Nephron (organoid): ENCODE results near the gene TMC7.

Source experiments
- H3K27ac Mint-ChIP-seq, 3 experiments: 2 replicates each; pipeline ENCODE4 v1.8.0; 2020; ENCODE audit warnings: mixed read lengths in 3 of 3, mild to moderate bottlenecking in 2 of 3, moderate library complexity in 1 of 3
- H3K27me3 Mint-ChIP-seq: 2 replicates; pipeline ENCODE4 v1.8.0; 2021; ENCODE audit warnings: low read depth, mild to moderate bottlenecking, moderate library complexity, mixed read lengths
- H3K36me3 Mint-ChIP-seq: 2 replicates; pipeline ENCODE4 v1.8.0; 2020; ENCODE audit warnings: low read depth, mixed read lengths
- H3K4me1 Mint-ChIP-seq: 2 replicates; pipeline ENCODE4 v1.8.0; 2020; ENCODE audit warnings: mixed read lengths
- H3K4me3 Mint-ChIP-seq, 3 experiments: 2 replicates each; pipeline ENCODE4 v1.8.0; 2020; ENCODE audit warnings: mild to moderate bottlenecking in 3 of 3, mixed read lengths in 3 of 3, moderate library complexity in 2 of 3
- H3K9me3 Mint-ChIP-seq: 2 replicates; pipeline ENCODE4 v1.8.0; 2020; ENCODE audit warnings: mixed read lengths
- CTCF ChIP-seq, 3 experiments: fragments of 200-600 bp; sonication (generic); IDR thresholded peaks; one replicate each; pipeline ENCODE4 v1.5.0; 2021; ENCODE audit warnings: antibody characterized with exemption in 3 of 3; ENCODE audit not compliant: unreplicated experiment in 3 of 3

The TMC7 gene

GRCh38 chr16:19027416-19027815 is 43.7 kb downstream of the TMC7 start:
- TF ChIP-seq CTCF (IDR thresholded peaks at IDR 0.05; ENCODE audit: unreplicated experiment in 3 of 3): no peak
- Mint-ChIP-seq H3K9me3 (peaks cover 2% of the 10 kb centered on the region), H3K4me3 (no peak overlapping the region), H3K36me3 (no peaks in the 10 kb centered on the region), H3K27ac (no peak overlapping the region), H3K4me1 (no peaks in the 10 kb centered on the region), H3K27me3 (no peaks in the 10 kb centered on the region)

- TF ChIP-seq CTCF (IDR thresholded peaks at IDR 0.05; ENCODE audit: unreplicated experiment in 3 of 3): no peak
- Mint-ChIP-seq H3K36me3 (no peaks in the 10 kb centered on the region), H3K4me3 (no peak overlapping the region), H3K27ac (no peak overlapping the region), H3K4me1 (no peaks in the 10 kb centered on the region), H3K27me3 (no peaks in the 10 kb centered on the region), H3K9me3 (peaks cover 3% of the 10 kb centered on the region)
Measured at GRCh38 chr16:19029980-19030379, 46.2 kb downstream of the TMC7 start.

GRCh38 chr16:19031738-19032137 is 48.0 kb downstream of the TMC7 start:
- no peak overlapping the region for H3K4me3 Mint-ChIP-seq
- no peak overlapping the region for H3K27ac Mint-ChIP-seq
- H3K27me3 Mint-ChIP-seq: no peaks in the 10 kb centered on the region
- H3K36me3 Mint-ChIP-seq: no peaks in the 10 kb centered on the region
- peaks cover 11% of the 10 kb centered on the region for H3K9me3 Mint-ChIP-seq
- TF ChIP-seq CTCF (IDR thresholded peaks at IDR 0.05; ENCODE audit: unreplicated experiment in 3 of 3): no peak
- no peaks in the 10 kb centered on the region for H3K4me1 Mint-ChIP-seq

- H3K4me3 Mint-ChIP-seq: no peak overlapping the region
- no peaks in the 10 kb centered on the region for H3K36me3 Mint-ChIP-seq
- H3K27me3 Mint-ChIP-seq: no peaks in the 10 kb centered on the region
- no peak for TF ChIP-seq CTCF (IDR thresholded peaks at IDR 0.05; ENCODE audit: unreplicated experiment in 3 of 3)
- no peaks in the 10 kb centered on the region for H3K4me1 Mint-ChIP-seq
- no peak overlapping the region for H3K27ac Mint-ChIP-seq
- peaks cover 11% of the 10 kb centered on the region for H3K9me3 Mint-ChIP-seq
Measured at GRCh38 chr16:19033761-19034160, 50.0 kb downstream of the TMC7 start.

- Mint-ChIP-seq H3K4me1 (no peaks in the 10 kb centered on the region), H3K9me3 (peaks cover 10% of the 10 kb centered on the region), H3K27ac (peak overlapping the region in 1 of 3 experiments; percentile 80), H3K27me3 (no peaks in the 10 kb centered on the region), H3K4me3 (no peak overlapping the region), H3K36me3 (peaks cover 9% of the 10 kb centered on the region)
- no peak for TF ChIP-seq CTCF (IDR thresholded peaks at IDR 0.05; ENCODE audit: unreplicated experiment in 3 of 3)
Measured at GRCh38 chr16:19040400-19040799, 56.7 kb downstream of the TMC7 start.

GRCh38 chr16:19044769-19045168 is 61.0 kb downstream of the TMC7 start:
- H3K27me3 Mint-ChIP-seq: no peaks in the 10 kb centered on the region
- H3K9me3 Mint-ChIP-seq: peaks cover 4% of the 10 kb centered on the region
- H3K4me3 Mint-ChIP-seq: no peak overlapping the region
- peaks cover 9% of the 10 kb centered on the region for H3K36me3 Mint-ChIP-seq
- no peaks in the 10 kb centered on the region for H3K4me1 Mint-ChIP-seq
- TF ChIP-seq CTCF (IDR thresholded peaks at IDR 0.05; ENCODE audit: unreplicated experiment in 3 of 3): no peak
- no peak overlapping the region for H3K27ac Mint-ChIP-seq
